Measurements from ENCODE around the gene ARL5C. TPM values are rescaled to one million over a fixed set of nuclear protein-coding genes. Genes with fewer than 3 reads are reported as not detected.
"Not testable (repeated sequence)": the region's sequence is repeated elsewhere in the genome, so short reads cannot be mapped to it uniquely, and the experiment has no call there.

Gene ARL5C
- total and polyA plus RNA-seq, 2 experiments from 2014 or later, result not detected

GRCh38 chr17:39125143-39125875, 40.7 kb downstream of the ARL5C start:
- H2AFZ ChIP-seq, result no peak overlapping the region
- TF ChIP-seq CTCF (IDR thresholded peaks at IDR 0.05; ENCODE audit: poor library complexity), result no peak
- TF ChIP-seq EZH2 (IDR thresholded peaks at IDR 0.05; ENCODE audit: borderline replicate concordance), result no peak
- no peak for TF ChIP-seq EZH2phosphoT487 (IDR thresholded peaks at IDR 0.05; ENCODE audit: low read depth, severe bottlenecking, unreplicated experiment)

GRCh38 chr17:39123627-39124026, 42.3 kb downstream of the ARL5C start:
- no peak for DNase-seq (ENCODE audit: low spot score)
- Histone ChIP-seq H2AFZ (no peak overlapping the region), H3K36me3 (replicated peaks; ENCODE audit: insufficient read depth, low read depth) (no peaks in the 10 kb centered on the region), H3K79me2 (no peaks in the 10 kb centered on the region), H3K4me3 (no peak overlapping the region), H3K4me2 (no peak overlapping the region), H4K20me1 (ENCODE audit: insufficient read depth, poor library complexity, severe bottlenecking) (no peaks in the 10 kb centered on the region), H3K4me1 (ENCODE audit: insufficient read depth) (no peaks in the 10 kb centered on the region), H3K9me3 (ENCODE audit: low read depth) (no peaks in the 10 kb centered on the region), H3K9me2 (replicated peaks; ENCODE audit: insufficient read depth) (no peaks in the 10 kb centered on the region), H3K27me3 (no peaks in the 10 kb centered on the region), H3K27ac (no peak overlapping the region)
- TF ChIP-seq EZH2 (IDR thresholded peaks at IDR 0.05; ENCODE audit: borderline replicate concordance) (no peak), CTCF (IDR thresholded peaks at IDR 0.05; ENCODE audit: poor library complexity) (no peak), EZH2phosphoT487 (IDR thresholded peaks at IDR 0.05; ENCODE audit: low read depth, severe bottlenecking, unreplicated experiment) (no peak)
- 80% methylated on average over 9 of the region's 9 CpGs for WGBS (ENCODE audit: low lambda C conversion rate, missing lambda C conversion rate)

More at GRCh38 chr17:39125143-39125875, 40.7 kb downstream of the ARL5C start:
- DNase-seq (ENCODE audit: low spot score), result no peak
- Histone ChIP-seq H3K36me3 (replicated peaks; ENCODE audit: insufficient read depth, low read depth) (no peaks in the 10 kb centered on the region), H4K20me1 (ENCODE audit: insufficient read depth, poor library complexity, severe bottlenecking) (no peaks in the 10 kb centered on the region), H3K4me1 (ENCODE audit: insufficient read depth) (no peaks in the 10 kb centered on the region), H3K79me2 (no peaks in the 10 kb centered on the region), H3K4me2 (no peak overlapping the region), H3K4me3 (no peak overlapping the region), H3K9me3 (ENCODE audit: low read depth) (no peaks in the 10 kb centered on the region), H3K27ac (no peak overlapping the region), H3K9me2 (replicated peaks; ENCODE audit: insufficient read depth) (no peaks in the 10 kb centered on the region), H3K27me3 (no peaks in the 10 kb centered on the region)
- 88% methylated on average over 2 of the region's 2 CpGs for WGBS (ENCODE audit: low lambda C conversion rate, missing lambda C conversion rate)

GRCh38 chr17:39122991-39123390, 43.0 kb downstream of the ARL5C start:
- Histone ChIP-seq H3K9me3 (ENCODE audit: low read depth) (no peaks in the 10 kb centered on the region), H2AFZ (no peak overlapping the region), H3K4me3 (no peak overlapping the region), H3K4me2 (no peak overlapping the region), H4K20me1 (ENCODE audit: insufficient read depth, poor library complexity, severe bottlenecking) (no peaks in the 10 kb centered on the region), H3K27ac (no peak overlapping the region), H3K4me1 (ENCODE audit: insufficient read depth) (no peaks in the 10 kb centered on the region), H3K36me3 (replicated peaks; ENCODE audit: insufficient read depth, low read depth) (no peaks in the 10 kb centered on the region), H3K9me2 (replicated peaks; ENCODE audit: insufficient read depth) (no peaks in the 10 kb centered on the region), H3K27me3 (no peaks in the 10 kb centered on the region), H3K79me2 (no peaks in the 10 kb centered on the region)
- no peak for DNase-seq (ENCODE audit: low spot score)
- TF ChIP-seq EZH2 (IDR thresholded peaks at IDR 0.05; ENCODE audit: borderline replicate concordance) (no peak), CTCF (IDR thresholded peaks at IDR 0.05; ENCODE audit: poor library complexity) (no peak), EZH2phosphoT487 (IDR thresholded peaks at IDR 0.05; ENCODE audit: low read depth, severe bottlenecking, unreplicated experiment) (no peak)
- 95% methylated on average over 7 of the region's 7 CpGs for WGBS (ENCODE audit: low lambda C conversion rate, missing lambda C conversion rate)

- H3K9me3 ChIP-seq (ENCODE audit: low read depth); H3K4me2 ChIP-seq; H3K79me2 ChIP-seq; H3K27me3 ChIP-seq; H3K36me3 ChIP-seq (replicated peaks; ENCODE audit: insufficient read depth, low read depth); H3K4me1 ChIP-seq (ENCODE audit: insufficient read depth); H2AFZ ChIP-seq; H3K27ac ChIP-seq; H3K9me2 ChIP-seq (replicated peaks; ENCODE audit: insufficient read depth); DNase-seq (ENCODE audit: low spot score); H4K20me1 ChIP-seq (ENCODE audit: insufficient read depth, poor library complexity, severe bottlenecking); H3K4me3 ChIP-seq: not testable (repeated sequence)
- 97% methylated on average over 10 of the region's 10 CpGs for WGBS (ENCODE audit: low lambda C conversion rate, missing lambda C conversion rate)
These were observed 44.0 kb downstream of the ARL5C start for GRCh38 chr17:39121919-39122318.
